ENCODE measurements around the gene RPL26. TPM values are rescaled to one million over a fixed set of nuclear protein-coding genes. Genes with fewer than 3 reads are reported as not detected.
A peak's percentile ranks its signal among the peaks of the same experiment; 100 is the strongest.
"Not testable (repeated sequence)": the region's sequence is repeated elsewhere in the genome, so short reads cannot be mapped to it uniquely, and the experiment has no call there.

Gene RPL26
- total RNA-seq, 2 experiments from 2014 or later = 2,050 to 2,305 TPM

- CTCF ChIA-PET = interaction anchor here (1.0 to 2.4 kb wide), 2 partner anchors 9 to 16 kb away, joined by 3 to 15 read pairs; partner anchors contain the start of gene KRABD2
- H3K36me3 Mint-ChIP-seq (ENCODE audit: low read depth) = peaks cover 4% of the 10 kb centered on the region
- DNase-seq = no peak
- H3K4me1 Mint-ChIP-seq = peaks cover 12% of the 10 kb centered on the region
- POLR2A ChIA-PET = interaction anchor here (1.0 kb wide), 1 partner anchor 16 kb away, joined by 3 read pairs; the partner anchor contains the start of gene KRABD2
- peaks cover 18% of the 10 kb centered on the region for H3K27me3 Mint-ChIP-seq
- no peak overlapping the region for H3K4me3 Mint-ChIP-seq
- peak overlapping the region; percentile 94 for H3K27ac Mint-ChIP-seq
- no peaks in the 10 kb centered on the region for H3K9me3 Mint-ChIP-seq
Observed at GRCh38 chr17:8392674-8393469, 9.9 kb upstream of the RPL26 start.

- Mint-ChIP-seq H3K4me3 (no peak overlapping the region), H3K36me3 (ENCODE audit: low read depth) (peaks cover 4% of the 10 kb centered on the region), H3K9me3 (no peaks in the 10 kb centered on the region), H3K4me1 (peaks cover 12% of the 10 kb centered on the region), H3K27me3 (peaks cover 14% of the 10 kb centered on the region), H3K27ac (peak overlapping the region; percentile 57)
- ChIA-PET CTCF (interaction anchor here (1.0 to 2.4 kb wide), 3 partner anchors 9 to 15 kb away, joined by 3 to 15 read pairs (median 9); partner anchors contain the start of gene KRABD2), POLR2A (interaction anchor here (1.0 kb wide), 1 partner anchor 15 kb away, joined by 3 read pairs; the partner anchor contains the start of gene KRABD2)
- DNase-seq = no peak
Observed at GRCh38 chr17:8392274-8392673, 9.3 kb upstream of the RPL26 start.

- H3K4me1 Mint-ChIP-seq = peaks cover 13% of the 10 kb centered on the region
- POLR2A ChIA-PET = no interaction called here
- CTCF ChIA-PET = interaction anchor here (0.8 to 2.4 kb wide), 4 partner anchors 8 to 273 kb away, joined by 3 to 15 read pairs (median 6); partner anchors contain the start of genes ALOXE3 and KRABD2
Observed at GRCh38 chr17:8391711-8392110, 8.7 kb upstream of the RPL26 start.

GRCh38 chr17:8387914-8388651 is 5.1 kb upstream of the RPL26 start:
- H3K9me3 Mint-ChIP-seq = no peaks in the 10 kb centered on the region
- no peak overlapping the region for H3K4me3 Mint-ChIP-seq
- ChIA-PET CTCF (no interaction called here), POLR2A (no interaction called here)
- no peaks in the 10 kb centered on the region for H3K27me3 Mint-ChIP-seq
- H3K4me1 Mint-ChIP-seq = peaks cover 25% of the 10 kb centered on the region
- peaks cover under 1% of the 10 kb centered on the region for H3K36me3 Mint-ChIP-seq (ENCODE audit: low read depth)
- no peak overlapping the region for H3K27ac Mint-ChIP-seq
- DNase-seq = no peak

More at GRCh38 chr17:8391711-8392110, 8.7 kb upstream of the RPL26 start:
- peaks cover 14% of the 10 kb centered on the region for H3K27me3 Mint-ChIP-seq
- DNase-seq = no peak
- H3K27ac Mint-ChIP-seq = no peak overlapping the region
- H3K4me3 Mint-ChIP-seq = no peak overlapping the region
- peaks cover 4% of the 10 kb centered on the region for H3K36me3 Mint-ChIP-seq (ENCODE audit: low read depth)
- no peaks in the 10 kb centered on the region for H3K9me3 Mint-ChIP-seq

- Mint-ChIP-seq H3K36me3 (ENCODE audit: low read depth) (peaks cover 12% of the 10 kb centered on the region), H3K4me1 (peaks cover 35% of the 10 kb centered on the region), H3K9me3 (no peaks in the 10 kb centered on the region), H3K27me3 (no peaks in the 10 kb centered on the region), H3K27ac (peak overlapping the region; percentile 66), H3K4me3 (no peak overlapping the region)
- DNase-seq = no peak
- ChIA-PET POLR2A (no interaction called here), CTCF (interaction anchor here (0.7 to 1.6 kb wide), 2 partner anchors 10 to 841 kb away, joined by 4 read pairs; partner anchors contain the start of gene KRABD2)
Observed at GRCh38 chr17:8386841-8387240, 3.8 kb upstream of the RPL26 start.

- ChIA-PET CTCF (no interaction called here), POLR2A (no interaction called here)
- H3K9me3 Mint-ChIP-seq = no peaks in the 10 kb centered on the region
Observed at GRCh38 chr17:8384801-8385378, 1.9 kb upstream of the RPL26 start.

GRCh38 chr17:8382880-8383142 is 182 bp downstream of the RPL26 start:
- ChIA-PET CTCF (interaction anchor here (0.7 to 2.7 kb wide), 8 partner anchors 9 to 363 kb away, joined by 3 to 20 read pairs (median 6); no protein-coding TSS in a partner anchor), POLR2A (no interaction called here)
- DNase-seq = no peak
- Mint-ChIP-seq H3K27ac (peak overlapping the region; percentile 98), H3K27me3 (no peaks in the 10 kb centered on the region), H3K4me3 (peak overlapping the region; percentile 99), H3K4me1 (peaks cover 72% of the 10 kb centered on the region), H3K9me3 (no peaks in the 10 kb centered on the region), H3K36me3 (ENCODE audit: low read depth) (peaks cover 44% of the 10 kb centered on the region)

More at GRCh38 chr17:8384801-8385378, 1.9 kb upstream of the RPL26 start:
- no peak for DNase-seq
- H3K4me3 Mint-ChIP-seq = peak overlapping the region; percentile 99
- no peaks in the 10 kb centered on the region for H3K27me3 Mint-ChIP-seq
- H3K4me1 Mint-ChIP-seq = peaks cover 53% of the 10 kb centered on the region
- peak overlapping the region; percentile 98 for H3K27ac Mint-ChIP-seq
- H3K36me3 Mint-ChIP-seq (ENCODE audit: low read depth) = peaks cover 30% of the 10 kb centered on the region

GRCh38 chr17:8382052-8382879 is 727 bp downstream of the RPL26 start:
- Mint-ChIP-seq H3K27ac (peak overlapping the region; percentile 98), H3K27me3 (no peaks in the 10 kb centered on the region), H3K4me1 (peaks cover 76% of the 10 kb centered on the region), H3K9me3 (no peaks in the 10 kb centered on the region), H3K4me3 (peak overlapping the region; percentile 99), H3K36me3 (ENCODE audit: low read depth) (peaks cover 48% of the 10 kb centered on the region)
- DNase-seq = no peak
- CTCF ChIA-PET = interaction anchor here (0.7 to 2.7 kb wide), 9 partner anchors 9 to 403 kb away, joined by 3 to 20 read pairs (median 7); no protein-coding TSS in a partner anchor
- POLR2A ChIA-PET = interaction anchor here (0.6 kb wide), 1 partner anchor 178 kb away, joined by 4 read pairs; no protein-coding TSS in a partner anchor

- CTCF ChIA-PET = no interaction called here
- no peak for DNase-seq
- Mint-ChIP-seq H3K4me3 (peak overlapping the region; percentile 52), H3K27me3 (no peaks in the 10 kb centered on the region), H3K27ac (no peak overlapping the region), H3K4me1 (peaks cover 83% of the 10 kb centered on the region), H3K36me3 (ENCODE audit: low read depth) (peaks cover 63% of the 10 kb centered on the region), H3K9me3 (no peaks in the 10 kb centered on the region)
- POLR2A ChIA-PET = interaction anchor here (0.7 kb wide), 1 partner anchor 15 kb away, joined by 3 read pairs; no protein-coding TSS in a partner anchor
Observed at GRCh38 chr17:8380049-8380448, 2.9 kb downstream of the RPL26 start.

- H3K9me3 Mint-ChIP-seq, DNase-seq, CTCF ChIA-PET, H3K27me3 Mint-ChIP-seq, POLR2A ChIA-PET, H3K4me3 Mint-ChIP-seq: not testable (repeated sequence)
- H3K36me3 Mint-ChIP-seq (ENCODE audit: low read depth) = peaks cover 63% of the 10 kb centered on the region
- H3K4me1 Mint-ChIP-seq = peaks cover 72% of the 10 kb centered on the region
- peak overlapping the region; percentile 64 for H3K27ac Mint-ChIP-seq
Observed at GRCh38 chr17:8378117-8378516, 4.9 kb downstream of the RPL26 start.

- Mint-ChIP-seq H3K27me3 (no peaks in the 10 kb centered on the region), H3K36me3 (ENCODE audit: low read depth) (peaks cover 56% of the 10 kb centered on the region), H3K4me3 (peak overlapping the region; percentile 77), H3K9me3 (no peaks in the 10 kb centered on the region), H3K4me1 (peaks cover 65% of the 10 kb centered on the region), H3K27ac (peak overlapping the region; percentile 86)
- ChIA-PET POLR2A (interaction anchor here (0.8 kb wide), 1 partner anchor 15 kb away, joined by 3 read pairs; no protein-coding TSS in a partner anchor), CTCF (interaction anchor here (0.6 to 1.6 kb wide), 5 partner anchors 9 to 239 kb away, joined by 3 to 6 read pairs (median 4); no protein-coding TSS in a partner anchor)
- no peak for DNase-seq
Observed at GRCh38 chr17:8377422-8377821, 5.6 kb downstream of the RPL26 start.

Measured in activated CD4-positive, alpha-beta T cell treated with anti-CD3 and anti-CD28 coated beads, Interleukin-2, amount 10 ng/mL, durations not matched to agents 7 days and 5 days (primary cell).